Adipocyte (in vitro differentiated cells): Measurements from ENCODE around the gene ANGEL2.
A peak's percentile ranks its signal among the peaks of the same experiment; 100 is the strongest.
"Not testable (repeated sequence)": the region's sequence is repeated elsewhere in the genome, so short reads cannot be mapped to it uniquely, and the experiment has no call there.

Experiments
- DNase-seq: peaks from one replicate; pipeline ENCODE4 v3.0.0-alpha.2; 2015; ENCODE audit warnings: low read depth
- H3K27me3 ChIP-seq: replicated peaks from 2 replicates; pipeline ENCODE4 v1.7.0; 2013; ENCODE audit warnings: mild to moderate bottlenecking, low read length, moderate library complexity; ENCODE audit not compliant: control insufficient read depth, insufficient read depth
- H3K36me3 ChIP-seq: 2 replicates; pipeline ENCODE4 v1.7.0; 2013; ENCODE audit warnings: low read length, mild to moderate bottlenecking, moderate library complexity; ENCODE audit not compliant: control insufficient read depth, insufficient read depth, severe bottlenecking
- H3K4me1 ChIP-seq: 2 replicates; pipeline ENCODE4 v1.7.0; 2013; ENCODE audit warnings: mild to moderate bottlenecking, low read length, moderate library complexity; ENCODE audit not compliant: control insufficient read depth, insufficient read depth
- H3K4me3 ChIP-seq: 2 replicates; pipeline ENCODE4 v1.7.0; 2013; ENCODE audit warnings: mild to moderate bottlenecking, low read length, moderate library complexity
- H3K9ac ChIP-seq: 2 replicates; pipeline ENCODE4 v1.7.0; 2013; ENCODE audit warnings: mild to moderate bottlenecking, low read length, moderate library complexity
- H3K9me3 ChIP-seq: 2 replicates; pipeline ENCODE4 v1.7.0; 2013; ENCODE audit warnings: mild to moderate bottlenecking, low read length, moderate library complexity; ENCODE audit not compliant: control insufficient read depth

ANGEL2 gene

GRCh38 chr1:212971312-212971711, 44.4 kb downstream of the ANGEL2 start:
- Histone ChIP-seq H3K9me3 (no peaks in the 10 kb centered on the region), H3K27me3 (peaks cover 44% of the 10 kb centered on the region), H3K4me1 (peaks cover 6% of the 10 kb centered on the region), H3K4me3 (no peak overlapping the region), H3K36me3 (no peaks in the 10 kb centered on the region), H3K9ac (no peak overlapping the region)
- DNase-seq, result no peak

DNA sequence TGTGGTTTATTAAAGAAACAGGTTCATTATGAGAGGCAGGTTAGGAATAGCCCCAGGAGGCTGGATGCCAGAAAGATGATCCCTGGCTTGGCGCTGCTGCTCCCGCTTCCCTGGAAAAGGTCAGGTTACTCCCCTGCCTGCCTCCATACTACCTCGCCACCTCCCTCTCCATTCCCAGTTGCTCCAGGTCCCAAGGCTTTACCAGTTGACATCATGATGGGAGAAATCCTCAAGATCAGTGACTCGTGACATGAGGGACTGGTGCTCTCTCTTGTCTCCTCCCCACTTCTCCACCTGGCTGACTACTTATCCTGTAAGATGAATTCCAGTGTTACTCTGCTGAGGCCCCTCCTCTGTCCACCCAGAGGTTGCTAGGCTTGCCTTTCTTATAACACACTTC, 45.6 kb downstream of the ANGEL2 start:
- H3K27me3 ChIP-seq, result peaks cover 44% of the 10 kb centered on the region
- no peak overlapping the region for H3K4me3 ChIP-seq
- no peak overlapping the region for H3K9ac ChIP-seq
- H3K36me3 ChIP-seq, result no peaks in the 10 kb centered on the region
- DNase-seq, result no peak
- H3K9me3 ChIP-seq, result no peaks in the 10 kb centered on the region
- peaks cover under 1% of the 10 kb centered on the region for H3K4me1 ChIP-seq

DNA sequence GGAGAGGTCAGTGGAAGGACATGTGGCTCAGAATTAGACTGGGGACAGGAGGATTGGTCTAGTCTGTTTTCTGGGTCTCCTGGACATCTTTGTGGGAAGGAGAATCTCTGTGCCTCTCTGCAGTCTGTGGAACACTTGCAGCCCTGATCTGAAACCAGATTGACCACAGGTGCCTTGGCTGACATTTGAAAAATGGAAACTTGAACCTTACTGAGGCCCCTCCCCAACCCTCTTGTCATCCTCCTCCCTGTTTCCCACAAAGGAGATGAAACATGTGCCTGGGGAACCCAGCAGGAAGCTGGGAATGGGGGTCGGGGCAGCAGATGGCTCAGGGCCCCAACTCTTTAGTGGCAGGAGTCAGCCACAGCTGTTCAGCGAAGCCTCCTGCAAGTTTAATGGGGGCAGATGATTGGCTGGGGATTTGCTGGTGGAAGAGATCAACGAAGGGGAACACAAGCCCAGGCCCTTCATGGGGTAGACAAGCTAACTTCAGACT, 47.3 kb downstream of the ANGEL2 start:
- no peak overlapping the region for H3K4me3 ChIP-seq
- DNase-seq, result no peak
- H3K9ac ChIP-seq, result no peak overlapping the region
- no peaks in the 10 kb centered on the region for H3K36me3 ChIP-seq
- no peaks in the 10 kb centered on the region for H3K9me3 ChIP-seq
- H3K27me3 ChIP-seq, result peaks cover 43% of the 10 kb centered on the region
- no peaks in the 10 kb centered on the region for H3K4me1 ChIP-seq

DNA sequence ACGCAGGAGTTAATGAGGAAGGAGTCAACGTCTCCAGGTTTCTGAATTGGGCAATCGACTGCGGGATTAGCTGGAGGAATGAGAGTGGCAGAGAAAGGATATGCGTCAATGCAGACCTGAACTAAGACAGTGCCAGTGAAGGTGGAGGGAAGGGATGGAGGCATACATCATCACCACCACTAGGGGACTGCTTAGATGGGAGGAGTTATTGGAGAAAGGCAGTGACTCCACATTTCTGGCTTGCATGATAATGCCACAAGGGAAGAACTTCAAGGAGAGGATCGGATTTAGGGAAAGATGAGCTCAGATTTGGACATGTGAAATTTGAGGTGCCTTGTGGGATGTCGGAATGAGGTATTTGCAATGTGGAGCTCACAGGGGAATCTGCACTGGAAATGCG, 47.9 kb downstream of the ANGEL2 start:
- DNase-seq, result peak; percentile 40
- H3K9ac ChIP-seq, result no peak overlapping the region
- H3K27me3 ChIP-seq, result peaks cover 43% of the 10 kb centered on the region
- no peaks in the 10 kb centered on the region for H3K36me3 ChIP-seq
- no peaks in the 10 kb centered on the region for H3K4me1 ChIP-seq
- H3K4me3 ChIP-seq, result no peak overlapping the region
- H3K9me3 ChIP-seq, result no peaks in the 10 kb centered on the region

DNA sequence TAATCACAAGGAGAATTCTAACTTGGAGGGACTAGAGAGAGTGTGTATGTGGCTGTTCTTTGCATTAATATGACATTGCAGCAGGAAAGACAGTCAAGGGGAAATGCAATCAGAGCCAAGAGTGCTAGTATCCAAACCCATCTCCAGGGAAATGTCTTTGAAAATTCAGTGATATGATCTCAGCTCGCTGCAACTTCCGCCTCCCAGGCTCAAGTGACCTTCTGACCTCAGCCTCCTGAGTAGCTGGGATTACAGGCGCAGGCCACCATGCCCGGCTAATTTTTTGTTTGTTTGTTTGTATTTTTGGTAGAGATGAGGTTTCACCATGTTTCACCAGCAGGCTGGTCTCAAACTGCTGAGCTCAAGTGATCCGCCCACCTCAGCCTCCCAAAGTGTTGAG, 49.1 kb downstream of the ANGEL2 start:
- no peaks in the 10 kb centered on the region for H3K36me3 ChIP-seq
- DNase-seq, result no peak
- no peak overlapping the region for H3K9ac ChIP-seq
- no peaks in the 10 kb centered on the region for H3K4me1 ChIP-seq
- H3K4me3 ChIP-seq, result no peak overlapping the region
- H3K9me3 ChIP-seq, result no peaks in the 10 kb centered on the region
- peaks cover 40% of the 10 kb centered on the region for H3K27me3 ChIP-seq

DNA sequence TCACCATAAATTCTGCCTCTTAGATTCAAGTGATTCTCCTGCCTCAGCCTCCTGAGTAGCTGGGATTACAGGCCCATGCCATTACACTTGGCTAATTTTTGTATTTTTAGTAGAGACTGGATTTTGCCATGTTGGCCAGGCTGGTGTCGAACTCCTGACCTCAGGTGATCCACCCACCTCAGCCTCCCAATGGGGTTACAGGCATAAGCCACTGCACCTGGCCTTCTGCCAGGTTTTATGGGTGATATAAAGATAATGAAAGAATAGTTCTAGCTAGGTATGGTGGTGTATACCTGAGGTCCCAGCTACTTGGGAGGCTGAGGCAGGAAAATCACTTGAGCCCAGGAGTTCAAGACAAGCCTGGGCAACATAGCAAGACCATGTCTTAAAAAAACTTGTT, 50.7 kb downstream of the ANGEL2 start:
- H3K36me3 ChIP-seq, DNase-seq, H3K9me3 ChIP-seq: not testable (repeated sequence)

GRCh38 chr1:212964102-212964501, 51.6 kb downstream of the ANGEL2 start:
- Histone ChIP-seq H3K4me3 (no peak overlapping the region), H3K4me1 (no peaks in the 10 kb centered on the region), H3K27me3 (peaks cover 47% of the 10 kb centered on the region), H3K9ac (no peak overlapping the region), H3K9me3 (no peaks in the 10 kb centered on the region), H3K36me3 (no peaks in the 10 kb centered on the region)
- DNase-seq, result no peak

More for the DNA sequence above, 50.7 kb downstream of the ANGEL2 start:
- H3K4me1 ChIP-seq, H3K4me3 ChIP-seq, H3K9ac ChIP-seq: not testable (repeated sequence)
- peaks cover 39% of the 10 kb centered on the region for H3K27me3 ChIP-seq

- H3K9me3 ChIP-seq, result no peaks in the 10 kb centered on the region
- H3K9ac ChIP-seq, result no peak overlapping the region
- no peak for DNase-seq
- peaks cover 57% of the 10 kb centered on the region for H3K27me3 ChIP-seq
- H3K4me1 ChIP-seq, result no peaks in the 10 kb centered on the region
- H3K4me3 ChIP-seq, result no peak overlapping the region
- no peaks in the 10 kb centered on the region for H3K36me3 ChIP-seq
These were observed 53.2 kb downstream of the ANGEL2 start for GRCh38 chr1:212962509-212962908.

DNA sequence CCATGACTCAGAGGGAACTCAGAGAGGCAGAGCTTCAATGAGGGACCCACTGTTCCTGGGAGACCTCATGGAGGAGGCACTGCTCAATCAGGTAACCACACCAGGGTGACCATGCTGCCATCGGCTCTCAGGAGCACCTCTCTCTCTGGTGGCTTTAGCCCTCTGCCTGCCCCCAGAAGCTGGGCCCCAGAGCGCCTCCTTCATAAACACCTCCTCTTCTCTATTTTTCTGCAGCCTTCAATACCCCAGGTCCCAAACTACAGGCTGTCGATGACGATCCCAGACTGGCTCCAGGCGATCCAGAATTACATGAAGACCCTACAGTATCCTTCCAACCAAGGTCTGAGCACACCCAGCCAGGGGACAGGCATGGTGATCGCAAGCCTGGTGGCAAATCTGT, 54.7 kb downstream of the ANGEL2 start:
- no peaks in the 10 kb centered on the region for H3K9me3 ChIP-seq
- H3K9ac ChIP-seq, result no peak overlapping the region
- no peak overlapping the region for H3K4me3 ChIP-seq
- no peak for DNase-seq
- peaks cover 65% of the 10 kb centered on the region for H3K27me3 ChIP-seq
- no peaks in the 10 kb centered on the region for H3K36me3 ChIP-seq
- no peaks in the 10 kb centered on the region for H3K4me1 ChIP-seq

- no peak for DNase-seq
- Histone ChIP-seq H3K4me3 (no peak overlapping the region), H3K27me3 (peaks cover 77% of the 10 kb centered on the region), H3K9ac (no peak overlapping the region), H3K36me3 (no peaks in the 10 kb centered on the region), H3K9me3 (no peaks in the 10 kb centered on the region), H3K4me1 (no peaks in the 10 kb centered on the region)
These were observed 56.1 kb downstream of the ANGEL2 start for GRCh38 chr1:212959266-212960220.

DNA sequence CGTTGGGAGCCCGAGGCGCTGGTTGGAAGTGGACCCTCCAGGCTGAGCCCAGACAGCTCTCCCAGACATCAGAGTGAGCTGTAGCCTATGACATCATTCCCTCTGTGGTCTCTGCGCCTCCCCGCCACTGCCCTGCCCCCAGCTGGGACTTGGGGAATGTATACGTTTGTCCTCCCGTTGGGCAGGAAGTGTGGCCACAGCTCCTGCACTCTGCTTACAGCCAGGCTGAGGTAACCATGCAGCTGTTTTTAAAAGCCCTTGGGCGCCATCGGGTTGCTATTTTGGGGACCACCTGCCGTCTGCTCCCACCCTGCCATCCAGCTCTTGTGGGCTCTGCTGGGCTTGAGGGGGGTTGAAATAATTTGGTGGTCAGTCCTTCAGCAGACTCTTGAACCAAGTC, 57.5 kb downstream of the ANGEL2 start:
- no peaks in the 10 kb centered on the region for H3K36me3 ChIP-seq
- H3K4me1 ChIP-seq, result no peaks in the 10 kb centered on the region
- H3K9me3 ChIP-seq, result no peaks in the 10 kb centered on the region
- H3K27me3 ChIP-seq, result peaks cover 73% of the 10 kb centered on the region
- no peak overlapping the region for H3K9ac ChIP-seq
- no peak for DNase-seq
- H3K4me3 ChIP-seq, result no peak overlapping the region
